Suprapubic skin (tissue), 4 donors: Measurements from ENCODE around the gene ABTB1. TPM values are rescaled to one million over a fixed set of nuclear protein-coding genes. Genes with fewer than 3 reads are reported as not detected.
"Not testable (repeated sequence)": the region's sequence is repeated elsewhere in the genome, so short reads cannot be mapped to it uniquely, and the experiment has no call there.

Source experiments
- DNase-seq, 2 donors: peaks; one replicate each; pipeline ENCODE4 v3.0.0-alpha.2; 2019; ENCODE audit warnings: low spot score in 2 of 2
- H3K27ac ChIP-seq: fragments of 200-600 bp; sonication (generic); one replicate; pipeline ENCODE4 v1.5.1; 2019
- H3K27me3 ChIP-seq: fragments of 200-600 bp; sonication (generic); one replicate; pipeline ENCODE4 v1.5.1; 2019
- H3K36me3 ChIP-seq: fragments of 200-600 bp; sonication (generic); one replicate; pipeline ENCODE4 v1.5.1; 2019
- H3K4me1 ChIP-seq: fragments of 200-600 bp; sonication (generic); one replicate; pipeline ENCODE4 v1.5.1; 2019
- H3K4me3 ChIP-seq: fragments of 200-600 bp; sonication (generic); one replicate; pipeline ENCODE4 v1.5.1; 2019; ENCODE audit warnings: mild to moderate bottlenecking
- H3K9me3 ChIP-seq: fragments of 200-600 bp; sonication (generic); one replicate; pipeline ENCODE4 v1.5.1; 2019
- CTCF ChIP-seq, 2 donors: fragments of 200-600 bp in 1 of 2; fragments of 450-650 bp in 1 of 2; sonication (generic) in 1 of 2; IDR thresholded peaks; one replicate each; pipeline ENCODE4 v1.5.1; 2016 to 2019; ENCODE audit warnings: antibody characterized with exemption in 2 of 2, mild to moderate bottlenecking in 1 of 2, moderate library complexity in 1 of 2
- EP300 ChIP-seq: sonication (generic); formaldehyde crosslinking; IDR thresholded peaks from one replicate; pipeline ENCODE4 v1.6.1; 2017; ENCODE audit warnings: antibody characterized with exemption
- POLR2A ChIP-seq, 2 donors: fragments of 450-650 bp; IDR thresholded peaks; one replicate each; pipeline ENCODE4 v1.6.1; 2017; ENCODE audit warnings: antibody characterized with exemption in 2 of 2, mild to moderate bottlenecking in 2 of 2, moderate library complexity in 2 of 2
- POLR2AphosphoS5 ChIP-seq, 3 donors: sonication (generic); formaldehyde crosslinking; IDR thresholded peaks; one replicate each; pipeline ENCODE4 v1.6.1; 2017; ENCODE audit warnings: antibody characterized with exemption in 3 of 3
- WGBS: methylation state at CpG from one replicate; pipeline ENCODE4 v1.1.5; 2018; 5-methylcytosine and 5-hydroxymethylcytosine counted together
- total RNA-seq, 4 donors: library from RNA; depleted of rRNA; stranded (reverse); fragments of >200 nt; gene quantifications; one replicate each; pipeline ENCODE4 v1.1.0, GENCODE V29; 2016

Gene ABTB1
- total RNA-seq, 4 donors from 2014 or later: 19.9 to 66.1 (median 35.8) TPM

GRCh38 chr3:127651516-127652172 lies 21.1 kb upstream of the ABTB1 start:
- no peak for DNase-seq
- WGBS: 73% methylated on average over 7 of the region's 8 CpGs
- Histone ChIP-seq H3K4me3 (no peak overlapping the region), H3K27ac (no peak overlapping the region), H3K27me3 (no peaks in the 10 kb centered on the region), H3K9me3 (no peaks in the 10 kb centered on the region), H3K36me3 (no peaks in the 10 kb centered on the region), H3K4me1 (peaks cover 2% of the 10 kb centered on the region)
- no peak for TF ChIP-seq CTCF (IDR thresholded peaks at IDR 0.05)

- Histone ChIP-seq H3K9me3 (no peaks in the 10 kb centered on the region), H3K4me1 (peaks cover 2% of the 10 kb centered on the region)
- no peak for DNase-seq
Measured at GRCh38 chr3:127652246-127652995, 20.3 kb upstream of the ABTB1 start.

GRCh38 chr3:127654374-127654773 lies 18.4 kb upstream of the ABTB1 start:
- Histone ChIP-seq H3K4me3 (no peak overlapping the region), H3K27ac (no peak overlapping the region), H3K4me1 (peaks cover 2% of the 10 kb centered on the region), H3K36me3 (no peaks in the 10 kb centered on the region), H3K27me3 (no peaks in the 10 kb centered on the region), H3K9me3 (no peaks in the 10 kb centered on the region)
- no peak for DNase-seq
- 77% methylated on average over 4 of the region's 4 CpGs for WGBS
- no peak for TF ChIP-seq POLR2A (IDR thresholded peaks at IDR 0.05)
- no peak for TF ChIP-seq EP300
- TF ChIP-seq CTCF (IDR thresholded peaks at IDR 0.05): no peak
- no peak for TF ChIP-seq POLR2AphosphoS5 (IDR thresholded peaks at IDR 0.05)

More at GRCh38 chr3:127652246-127652995, 20.3 kb upstream of the ABTB1 start:
- 54% methylated on average over 5 of the region's 13 CpGs for WGBS
- no peaks in the 10 kb centered on the region for H3K27me3 ChIP-seq
- no peak overlapping the region for H3K27ac ChIP-seq
- no peaks in the 10 kb centered on the region for H3K36me3 ChIP-seq
- H3K4me3 ChIP-seq: no peak overlapping the region
- TF ChIP-seq POLR2AphosphoS5 (IDR thresholded peaks at IDR 0.05) (no peak), CTCF (IDR thresholded peaks at IDR 0.05) (peak; percentile 80)

GRCh38 chr3:127654993-127655392 lies 17.8 kb upstream of the ABTB1 start:
- 94% methylated on average over 6 of the region's 6 CpGs for WGBS
- not testable (repeated sequence) for H3K27me3 ChIP-seq, DNase-seq, H3K36me3 ChIP-seq, H3K27ac ChIP-seq, H3K4me1 ChIP-seq, H3K9me3 ChIP-seq, H3K4me3 ChIP-seq

GRCh38 chr3:127655641-127656040 lies 17.1 kb upstream of the ABTB1 start:
- H3K9me3 ChIP-seq: no peaks in the 10 kb centered on the region
- DNase-seq: no peak
- H3K27ac ChIP-seq: no peak overlapping the region

More at GRCh38 chr3:127655641-127656040, 17.1 kb upstream of the ABTB1 start:
- TF ChIP-seq EP300 (no peak), CTCF (IDR thresholded peaks at IDR 0.05) (no peak), POLR2AphosphoS5 (IDR thresholded peaks at IDR 0.05) (no peak), POLR2A (IDR thresholded peaks at IDR 0.05) (no peak)
- Histone ChIP-seq H3K4me1 (peaks cover 2% of the 10 kb centered on the region), H3K36me3 (no peaks in the 10 kb centered on the region), H3K4me3 (no peak overlapping the region), H3K27me3 (no peaks in the 10 kb centered on the region)
- 79% methylated on average over 3 of the region's 3 CpGs for WGBS
